H9 (cell line): Measurements from ENCODE around the gene CFAP77. TPM values are rescaled to one million over a fixed set of nuclear protein-coding genes. Genes with fewer than 3 reads are reported as not detected.

Experiments used
- DNase-seq: peaks from one replicate; pipeline ENCODE4 v3.0.0-alpha.2; 2017
- H2AFZ ChIP-seq: one replicate; pipeline ENCODE4 v1.6.1; 2013; ENCODE audit warnings: mild to moderate bottlenecking, low read length, control low read depth, moderate library complexity
- H2AK5ac ChIP-seq: 2 replicates; pipeline ENCODE4 v1.6.1; 2013; ENCODE audit warnings: low read length, control low read depth, mixed read lengths; ENCODE audit not compliant: insufficient read length
- H2BK120ac ChIP-seq: one replicate; pipeline ENCODE4 v1.6.1; 2013; ENCODE audit warnings: low read depth, mild to moderate bottlenecking, low read length, control low read depth, inconsistent platforms; ENCODE audit not compliant: poor library complexity, severe bottlenecking
- H2BK12ac ChIP-seq: 2 replicates; pipeline ENCODE4 v1.6.1; 2013; ENCODE audit warnings: low read length, control low read depth, mixed read lengths, low read depth; ENCODE audit not compliant: insufficient read length
- H2BK15ac ChIP-seq: 2 replicates; pipeline ENCODE4 v1.6.1; 2013; ENCODE audit warnings: low read depth, low read length, control low read depth
- H2BK20ac ChIP-seq: one replicate; pipeline ENCODE4 v1.6.1; 2013; ENCODE audit warnings: low read depth, mild to moderate bottlenecking, low read length, control low read depth, inconsistent platforms; ENCODE audit not compliant: poor library complexity, severe bottlenecking
- H2BK5ac ChIP-seq: 2 replicates; pipeline ENCODE4 v1.6.1; 2013; ENCODE audit warnings: low read length, control low read depth, mixed read lengths; ENCODE audit not compliant: insufficient read length
- H3K14ac ChIP-seq: 2 replicates; pipeline ENCODE4 v1.6.1; 2013; ENCODE audit warnings: low read length, control low read depth; ENCODE audit not compliant: insufficient read depth
- H3K18ac ChIP-seq: 2 replicates; pipeline ENCODE4 v1.6.1; 2013; ENCODE audit warnings: low read depth, mild to moderate bottlenecking, mixed read lengths, low read length, control low read depth; ENCODE audit not compliant: insufficient read length
- H3K23ac ChIP-seq: 2 replicates; pipeline ENCODE4 v1.6.1; 2013; ENCODE audit warnings: low read length, control low read depth, mixed read lengths, low read depth; ENCODE audit not compliant: insufficient read length
- H3K23me2 ChIP-seq: 2 replicates; pipeline ENCODE4 v1.6.1; 2013; ENCODE audit warnings: low read depth, mild to moderate bottlenecking, mixed read lengths, low read length, control low read depth; ENCODE audit not compliant: insufficient read length, poor library complexity, severe bottlenecking
- H3K27ac ChIP-seq: 2 replicates; pipeline ENCODE4 v1.5.1; 2013; ENCODE audit warnings: low read length, control low read depth, mixed read lengths, low read depth; ENCODE audit not compliant: insufficient read length
- H3K27me3 ChIP-seq: 2 replicates; pipeline ENCODE4 v1.6.1; 2013; ENCODE audit warnings: low read length, control low read depth, inconsistent platforms; ENCODE audit not compliant: insufficient read depth
- H3K4ac ChIP-seq: 2 replicates; pipeline ENCODE4 v1.6.1; 2013; ENCODE audit warnings: low read depth, mild to moderate bottlenecking, control low read depth, inconsistent platforms, low read length, moderate library complexity
- H3K4me1 ChIP-seq: 2 replicates; pipeline ENCODE4 v1.6.1; 2013; ENCODE audit warnings: low read length, control low read depth, inconsistent platforms; ENCODE audit not compliant: insufficient read depth
- H3K4me2 ChIP-seq: 2 replicates; pipeline ENCODE4 v1.6.1; 2013; ENCODE audit warnings: low read length, control low read depth, mixed read lengths; ENCODE audit not compliant: insufficient read length, insufficient read depth
- H3K56ac ChIP-seq: 2 replicates; pipeline ENCODE4 v1.6.1; 2013; ENCODE audit warnings: low read depth, mild to moderate bottlenecking, mixed read lengths, low read length, control low read depth; ENCODE audit not compliant: insufficient read length
- H3K79me1 ChIP-seq: 2 replicates; pipeline ENCODE4 v1.6.1; 2013; ENCODE audit warnings: low read depth, mild to moderate bottlenecking, moderate library complexity, low read length, control low read depth, inconsistent platforms; ENCODE audit not compliant: insufficient read depth, poor library complexity, severe bottlenecking
- H3K79me2 ChIP-seq: 2 replicates; pipeline ENCODE4 v1.6.1; 2013; ENCODE audit warnings: low read length, control low read depth, inconsistent platforms; ENCODE audit not compliant: insufficient read depth
- H3K9ac ChIP-seq: 2 replicates; pipeline ENCODE4 v1.6.1; 2013; ENCODE audit warnings: low read length, control low read depth, mixed read lengths; ENCODE audit not compliant: insufficient read length; ENCODE audit errors: extremely low read depth
- H3K9me3 ChIP-seq: one replicate; pipeline ENCODE4 v1.6.1; 2013; ENCODE audit warnings: low read depth, low read length, inconsistent platforms; ENCODE audit not compliant: control insufficient read depth
- H3T11ph ChIP-seq: one replicate; pipeline ENCODE4 v1.6.1; 2013; ENCODE audit warnings: mild to moderate bottlenecking, low read length, control low read depth, inconsistent platforms
- H4K20me1 ChIP-seq: one replicate; pipeline ENCODE4 v1.6.1; 2013; ENCODE audit not compliant: control insufficient read depth, insufficient read length, insufficient read depth
- H4K5ac ChIP-seq: 2 replicates; pipeline ENCODE4 v1.6.1; 2013; ENCODE audit warnings: low read depth, mild to moderate bottlenecking, mixed read lengths, low read length, control low read depth; ENCODE audit not compliant: insufficient read length
- H4K8ac ChIP-seq: replicated peaks from 2 replicates; pipeline ENCODE4 v1.6.1; 2013; ENCODE audit warnings: low read length, control low read depth, mixed read lengths, low read depth; ENCODE audit not compliant: insufficient read length
- H4K91ac ChIP-seq: 2 replicates; pipeline ENCODE4 v1.6.1; 2013; ENCODE audit warnings: low read depth, mild to moderate bottlenecking, moderate library complexity, mixed read lengths, low read length, control low read depth; ENCODE audit not compliant: insufficient read length
- H3K27ac Mint-ChIP-seq, 3 experiments: 2 replicates in 2 of 3; 3 replicates in 1 of 3; pipeline ENCODE4 v1.8.0; 2020 to 2021; ENCODE audit warnings: mixed read lengths in 3 of 3, mild to moderate bottlenecking in 1 of 3, moderate library complexity in 1 of 3
- H3K27me3 Mint-ChIP-seq: 2 replicates; pipeline ENCODE4 v1.8.0; 2021; ENCODE audit warnings: low read depth, mild to moderate bottlenecking, moderate library complexity, mixed read lengths
- H3K36me3 Mint-ChIP-seq, 3 experiments: 2 replicates in 2 of 3; 3 replicates in 1 of 3; pipeline ENCODE4 v1.8.0; 2020 to 2021; ENCODE audit warnings: low read depth in 3 of 3, mixed read lengths in 3 of 3; ENCODE audit not compliant: insufficient read depth in 1 of 3
- H3K4me1 Mint-ChIP-seq, 2 experiments: 2 replicates each; pipeline ENCODE4 v1.8.0; 2020; ENCODE audit warnings: mixed read lengths in 2 of 2
- H3K4me3 Mint-ChIP-seq, 2 experiments: 2 replicates in 1 of 2; 3 replicates in 1 of 2; pipeline ENCODE4 v1.8.0; 2020 to 2021; ENCODE audit warnings: mild to moderate bottlenecking in 2 of 2, mixed read lengths in 2 of 2, moderate library complexity in 1 of 2
- H3K9me3 Mint-ChIP-seq, 2 experiments: 2 replicates in 1 of 2; 3 replicates in 1 of 2; pipeline ENCODE4 v1.8.0; 2020; ENCODE audit warnings: mild to moderate bottlenecking in 2 of 2, mixed read lengths in 2 of 2, moderate library complexity in 1 of 2
- CTCF ChIP-seq: fragments of 200-600 bp; sonication (generic); conservative IDR thresholded peaks from 3 replicates; pipeline ENCODE4 v1.8.0; 2021; ENCODE audit warnings: antibody characterized with exemption, mild to moderate bottlenecking
- WGBS: extraction: QIAGEN DNeasy Blood & Tissue Kit; methylation state at CpG from one replicate; pipeline ENCODE4 v1.1.7; 2013; ENCODE audit warnings: missing lambda C conversion rate, low lambda C conversion rate, mixed read lengths; ENCODE audit not compliant: insufficient read length; ENCODE audit errors: extremely low coverage; 5-methylcytosine and 5-hydroxymethylcytosine counted together
- total RNA-seq: library from RNA; stranded (reverse); gene quantifications from 2 replicates; pipeline ENCODE4 v1.2.1, GENCODE V29; 2021

The CFAP77 gene
- total RNA-seq, 1 experiment from 2014 or later = 0.72 TPM

- Mint-ChIP-seq H3K27ac (no peak overlapping the region), H3K9me3 (no peaks in the 10 kb centered on the region), H3K27me3 (no peaks in the 10 kb centered on the region; the same call in 1 of the 2 replicates), H3K4me3 (no peak overlapping the region), H3K36me3 (peaks cover 17 to 68% (median 44%) of the 10 kb centered on the region in 3 experiments; a peak in 6 of 7 replicates), H3K4me1 (peaks cover 13 to 24% of the 10 kb centered on the region in 2 experiments)
- Histone ChIP-seq H3K79me1 (no peaks in the 10 kb centered on the region), H3K27me3 (no peaks in the 10 kb centered on the region), H2BK15ac (no peak overlapping the region), H4K8ac (no peak overlapping the region), H2BK20ac (no peak overlapping the region), H2AFZ (no peak overlapping the region), H3K14ac (no peak overlapping the region), H3K9ac (no peak overlapping the region), H2AK5ac (no peak overlapping the region), H4K20me1 (no peaks in the 10 kb centered on the region), H3K56ac (no peak overlapping the region), H2BK5ac (no peak overlapping the region), H3K18ac (no peak overlapping the region), H3K23ac (no peak overlapping the region), H3K9me3 (no peaks in the 10 kb centered on the region), H2BK120ac (no peak overlapping the region), H2BK12ac (no peak overlapping the region), H3K4me1 (no peaks in the 10 kb centered on the region), H3K4ac (no peak overlapping the region), H3K27ac (no peak overlapping the region), H3K4me2 (no peak overlapping the region), H3K79me2 (no peaks in the 10 kb centered on the region), H4K91ac (no peak overlapping the region), H4K5ac (no peak overlapping the region), H3K23me2 (no peaks in the 10 kb centered on the region), H3T11ph (no peak overlapping the region)
- no peak for DNase-seq
- WGBS = no CpG with 5 or more reads among the region's 9 CpGs
- no peak for TF ChIP-seq CTCF
Measured at GRCh38 chr9:132609184-132609583, 199.2 kb downstream of the CFAP77 start.
